ENCODE data around the gene KAZN.

KAZN gene

DNA sequence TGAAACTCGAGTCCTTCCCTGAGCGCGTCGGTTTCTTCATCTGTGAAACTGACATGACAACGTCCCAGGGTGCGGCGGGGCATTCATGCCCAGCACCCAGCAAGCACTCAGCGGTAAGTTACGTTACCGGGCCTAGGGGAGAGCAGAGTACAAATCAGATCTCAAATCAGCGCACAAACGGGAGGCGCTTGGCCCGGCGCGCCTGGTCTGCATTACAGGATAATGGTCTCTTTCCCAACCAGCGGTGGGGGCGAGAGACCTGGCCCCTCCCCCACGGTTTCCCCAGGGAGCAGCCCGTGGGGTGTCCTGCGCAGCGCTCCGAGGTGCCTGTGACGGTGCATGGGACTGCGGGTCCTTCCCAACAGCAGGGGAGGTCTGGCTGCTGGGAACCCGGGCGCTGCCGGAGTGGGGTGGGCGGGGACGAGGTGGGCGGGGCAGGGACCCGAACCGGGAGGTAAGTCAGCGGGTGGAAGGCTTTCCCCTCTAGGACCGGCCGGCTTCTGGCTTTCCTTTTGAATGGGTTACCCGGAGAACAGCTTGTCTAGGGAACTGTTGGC lies 556.1 kb downstream of the KAZN start:
- DNase-seq: no peak

- no peak for DNase-seq
These were observed 556.7 kb downstream of the KAZN start for GRCh38 chr1:15155191-15155590.

- no peak for DNase-seq
These were observed 557.6 kb downstream of the KAZN start for GRCh38 chr1:15155888-15156741.

- no peak for DNase-seq
These were observed 558.4 kb downstream of the KAZN start for GRCh38 chr1:15156807-15157380.

- DNase-seq: no peak
These were observed 559.3 kb downstream of the KAZN start for GRCh38 chr1:15157524-15158399.

GRCh38 chr1:15158506-15159165 lies 560.2 kb downstream of the KAZN start:
- DNase-seq: no peak

GRCh38 chr1:15159166-15159555 lies 560.7 kb downstream of the KAZN start:
- no peak for DNase-seq

- no peak for DNase-seq
These were observed 562.1 kb downstream of the KAZN start for GRCh38 chr1:15160626-15161025.

- no peak for DNase-seq
These were observed 568.9 kb downstream of the KAZN start for GRCh38 chr1:15167386-15167785.

All from CD4-positive, alpha-beta T cell treated with Interleukin-4 for 1 hour (primary cell).